NT2/D1 (cell line): ENCODE data around the gene SGIP1.

Experiments
- SUZ12 ChIP-seq: IDR thresholded peaks from 2 replicates; pipeline ENCODE4 v1.6.1; 2011; ENCODE audit not compliant: insufficient read length, insufficient read depth; ENCODE audit errors: extremely low read depth
- YY1 ChIP-seq: IDR thresholded peaks from 2 replicates; pipeline ENCODE4 v1.6.1; 2011; ENCODE audit not compliant: insufficient read length, insufficient read depth
- ZNF274 ChIP-seq: IDR thresholded peaks from 2 replicates; pipeline ENCODE4 v1.6.1; 2011; ENCODE audit warnings: mild to moderate bottlenecking, low read depth, low read length

GRCh38 chr1:66729523-66729922 lies 195.6 kb downstream of the SGIP1 start:
- TF ChIP-seq YY1 (no peak), ZNF274 (no peak), SUZ12 (no peak)
